Measurements from ENCODE around the gene S100P. TPM values are rescaled to one million over a fixed set of nuclear protein-coding genes. Genes with fewer than 3 reads are reported as not detected.
A peak's percentile ranks its signal among the peaks of the same experiment; 100 is the strongest.

Gene S100P
- total and polyA plus RNA-seq, 2 donors from 2014 or later = not detected

GRCh38 chr4:6720202-6720699 is 26.6 kb downstream of the S100P start:
- Histone ChIP-seq H3K4me3 (ENCODE audit: low read length in 3 of 3) (no peak overlapping the region), H3K27ac (ENCODE audit: low read depth in 2 of 2, low read length in 2 of 2) (no peak overlapping the region), H3K36me3 (ENCODE audit: control insufficient read depth in 2 of 3, insufficient read depth in 3 of 3, low read length in 3 of 3) (no peaks in the 10 kb centered on the region), H3K4me1 (ENCODE audit: control insufficient read depth in 2 of 3, insufficient read depth in 2 of 3, low read depth in 1 of 3, low read length in 3 of 3) (peaks cover 0 to 14% (median 10%) of the 10 kb centered on the region in 3 donors), H3K27me3 (ENCODE audit: control insufficient read depth, insufficient read depth, low read length) (no peaks in the 10 kb centered on the region), H3K9ac (ENCODE audit: low read length in 3 of 3) (no peak overlapping the region), H3K9me3 (ENCODE audit: control insufficient read depth in 2 of 3, insufficient read depth in 1 of 3, low read length in 3 of 3) (no peaks in the 10 kb centered on the region)
- DNase-seq (peak; percentile 90 to 94 (median 92)), FAIRE-seq (no peak)
- TF ChIP-seq, protein P1, sequence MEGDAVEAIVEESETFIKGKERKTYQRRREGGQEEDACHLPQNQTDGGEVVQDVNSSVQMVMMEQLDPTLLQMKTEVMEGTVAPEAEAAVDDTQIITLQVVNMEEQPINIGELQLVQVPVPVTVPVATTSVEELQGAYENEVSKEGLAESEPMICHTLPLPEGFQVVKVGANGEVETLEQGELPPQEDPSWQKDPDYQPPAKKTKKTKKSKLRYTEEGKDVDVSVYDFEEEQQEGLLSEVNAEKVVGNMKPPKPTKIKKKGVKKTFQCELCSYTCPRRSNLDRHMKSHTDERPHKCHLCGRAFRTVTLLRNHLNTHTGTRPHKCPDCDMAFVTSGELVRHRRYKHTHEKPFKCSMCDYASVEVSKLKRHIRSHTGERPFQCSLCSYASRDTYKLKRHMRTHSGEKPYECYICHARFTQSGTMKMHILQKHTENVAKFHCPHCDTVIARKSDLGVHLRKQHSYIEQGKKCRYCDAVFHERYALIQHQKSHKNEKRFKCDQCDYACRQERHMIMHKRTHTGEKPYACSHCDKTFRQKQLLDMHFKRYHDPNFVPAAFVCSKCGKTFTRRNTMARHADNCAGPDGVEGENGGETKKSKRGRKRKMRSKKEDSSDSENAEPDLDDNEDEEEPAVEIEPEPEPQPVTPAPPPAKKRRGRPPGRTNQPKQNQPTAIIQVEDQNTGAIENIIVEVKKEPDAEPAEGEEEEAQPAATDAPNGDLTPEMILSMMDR (IDR thresholded peaks at IDR 0.05; ENCODE audit: borderline replicate concordance, extremely low read depth, insufficient read depth) = peak; percentile 93
- intact Hi-C loops (cut with DNase I) = no loop called here

- Histone ChIP-seq H3K4me1 (ENCODE audit: control insufficient read depth in 2 of 3, insufficient read depth in 2 of 3, low read depth in 1 of 3, low read length in 3 of 3) (peaks cover 0 to 12% (median 6%) of the 10 kb centered on the region in 3 donors), H3K4me3 (ENCODE audit: low read length in 3 of 3) (no peak overlapping the region), H3K9me3 (ENCODE audit: control insufficient read depth in 2 of 3, insufficient read depth in 1 of 3, low read length in 3 of 3) (peaks cover 0 to 5% (median 0%) of the 10 kb centered on the region in 3 donors), H3K36me3 (ENCODE audit: control insufficient read depth in 2 of 3, insufficient read depth in 3 of 3, low read length in 3 of 3) (no peaks in the 10 kb centered on the region), H3K27me3 (ENCODE audit: control insufficient read depth, insufficient read depth, low read length) (no peaks in the 10 kb centered on the region), H3K9ac (ENCODE audit: low read length in 3 of 3) (no peak overlapping the region), H3K27ac (ENCODE audit: low read depth in 2 of 2, low read length in 2 of 2) (no peak overlapping the region)
- DNase-seq = no peak
- intact Hi-C loops (cut with DNase I) = no loop called here
- no peak for FAIRE-seq
- TF ChIP-seq, protein P1 (IDR thresholded peaks at IDR 0.05; ENCODE audit: borderline replicate concordance, extremely low read depth, insufficient read depth) = no peak
Measured at GRCh38 chr4:6721121-6721520, 27.4 kb downstream of the S100P start.

DNA sequence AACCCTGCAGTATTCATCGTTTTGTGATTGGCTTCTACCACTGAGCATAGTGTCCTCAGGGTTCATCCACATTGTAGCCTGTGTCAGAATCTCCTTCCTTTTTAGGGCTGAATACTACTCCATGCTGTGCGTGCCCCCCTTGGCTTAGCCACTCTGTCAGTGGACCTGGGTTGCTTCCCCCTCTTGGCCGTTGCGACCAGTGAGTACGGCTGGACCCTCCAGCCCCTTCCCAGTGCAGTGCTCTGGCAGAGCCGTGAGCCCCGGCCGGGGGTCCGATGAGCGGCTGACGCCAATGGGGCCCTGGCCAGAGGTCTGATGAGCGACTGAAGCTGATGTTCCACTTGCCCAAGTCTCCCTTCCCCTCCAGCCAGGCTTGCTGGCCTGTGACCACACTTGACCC is 29.2 kb downstream of the S100P start:
- Histone ChIP-seq H3K9ac (ENCODE audit: low read length in 3 of 3) (no peak overlapping the region), H3K4me3 (ENCODE audit: low read length in 3 of 3) (no peak overlapping the region), H3K27me3 (ENCODE audit: control insufficient read depth, insufficient read depth, low read length) (no peaks in the 10 kb centered on the region), H3K4me1 (ENCODE audit: control insufficient read depth in 2 of 3, insufficient read depth in 2 of 3, low read depth in 1 of 3, low read length in 3 of 3) (peaks cover 0 to 5% (median 0%) of the 10 kb centered on the region in 3 donors), H3K9me3 (ENCODE audit: control insufficient read depth in 2 of 3, insufficient read depth in 1 of 3, low read length in 3 of 3) (peaks cover 0 to 5% (median 0%) of the 10 kb centered on the region in 3 donors), H3K27ac (ENCODE audit: low read depth in 2 of 2, low read length in 2 of 2) (no peak overlapping the region), H3K36me3 (ENCODE audit: control insufficient read depth in 2 of 3, insufficient read depth in 3 of 3, low read length in 3 of 3) (no peaks in the 10 kb centered on the region)
- TF ChIP-seq, protein P1 (IDR thresholded peaks at IDR 0.05; ENCODE audit: borderline replicate concordance, extremely low read depth, insufficient read depth) = no peak
- FAIRE-seq (no peak), DNase-seq (no peak)
- intact Hi-C loops (cut with DNase I) = no loop called here

DNA sequence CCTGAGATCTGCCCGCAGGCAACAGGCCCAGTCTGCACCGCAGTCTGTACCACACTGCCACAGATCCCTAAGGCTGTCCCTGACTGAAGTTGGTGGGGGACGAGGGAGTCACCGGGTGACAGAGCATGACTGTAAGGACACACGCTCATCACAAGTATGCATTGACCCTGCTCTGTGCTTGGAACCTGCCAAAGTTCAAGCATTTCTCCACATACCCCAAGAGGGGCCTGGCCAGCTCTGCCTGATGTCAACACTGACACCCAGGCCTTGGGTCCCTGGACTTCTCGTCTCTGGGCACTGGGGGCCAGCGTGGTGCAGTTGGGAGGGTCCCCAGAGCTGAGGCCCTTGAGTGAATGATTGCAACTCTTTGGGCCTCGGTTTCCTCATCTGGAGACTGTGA is 30.2 kb downstream of the S100P start:
- FAIRE-seq = no peak

More for the DNA sequence above, 30.2 kb downstream of the S100P start:
- no peaks in the 10 kb centered on the region for H3K27me3 ChIP-seq (ENCODE audit: control insufficient read depth, insufficient read depth, low read length)
- no peak overlapping the region for H3K4me3 ChIP-seq (ENCODE audit: low read length in 3 of 3)
- H3K9me3 ChIP-seq (ENCODE audit: control insufficient read depth in 2 of 3, insufficient read depth in 1 of 3, low read length in 3 of 3) = peaks cover 0 to 5% (median 0%) of the 10 kb centered on the region in 3 donors
- intact Hi-C loops (cut with DNase I) = no loop called here
- peaks cover 0 to 5% (median 0%) of the 10 kb centered on the region in 3 donors for H3K4me1 ChIP-seq (ENCODE audit: control insufficient read depth in 2 of 3, insufficient read depth in 2 of 3, low read depth in 1 of 3, low read length in 3 of 3)
- TF ChIP-seq, protein P1 (IDR thresholded peaks at IDR 0.05; ENCODE audit: borderline replicate concordance, extremely low read depth, insufficient read depth) = no peak
- H3K36me3 ChIP-seq (ENCODE audit: control insufficient read depth in 2 of 3, insufficient read depth in 3 of 3, low read length in 3 of 3) = no peaks in the 10 kb centered on the region
- no peak overlapping the region for H3K27ac ChIP-seq (ENCODE audit: low read depth in 2 of 2, low read length in 2 of 2)
- DNase-seq = no peak
- no peak overlapping the region for H3K9ac ChIP-seq (ENCODE audit: low read length in 3 of 3)

All from kidney (tissue), 14 donors.